IMR-90 (cell line): ENCODE results near the gene CLCN5. TPM values are rescaled to one million over a fixed set of nuclear protein-coding genes. Genes with fewer than 3 reads are reported as not detected.

Source experiments
- ATAC-seq: fragments of 200-7000 bp; cut with Tn5 transposase; 2 replicates; pipeline ENCODE4 v1.9.1; 2020; ENCODE audit warnings: low read depth, mild to moderate bottlenecking, moderate library complexity
- BruUV-seq: library from RNA; stranded (reverse); fragments of 400-500 nt; replicated peaks from 2 replicates; lab custom pipeline; 2021; lab: Mats Ljungman, UMichigan
- CTCF ChIA-PET: fragments of 300-600 bp; formaldehyde crosslinking; extraction: SDS; loops from one replicate; lab custom pipeline; 2021; ENCODE audit warnings: antibody characterized with exemption; lab: Yijun Ruan, JAX
- POLR2A ChIA-PET: fragments of 300-600 bp; sonication (Branson Sonifier 250); formaldehyde crosslinking; loops from one replicate; lab custom pipeline; 2022; ENCODE audit warnings: antibody characterized with exemption; ENCODE audit not compliant: unreplicated experiment; lab: Charles Lee
- DNase-seq: peaks from one replicate; pipeline ENCODE4 v3.0.0; 2013
- H2AFZ ChIP-seq: replicated peaks from 2 replicates; pipeline ENCODE3; 2013; ENCODE audit warnings: low read length, mild to moderate bottlenecking; ENCODE audit not compliant: poor library complexity
- H2AK5ac ChIP-seq: 2 replicates; pipeline ENCODE4 v1.6.1; 2013; ENCODE audit warnings: low read depth, low read length, inconsistent platforms
- H2AK9ac ChIP-seq: replicated peaks from 2 replicates; pipeline ENCODE3; 2013; ENCODE audit warnings: mild to moderate bottlenecking, low read depth, low read length, moderate library complexity; ENCODE audit not compliant: poor library complexity
- H2BK120ac ChIP-seq: 2 replicates; pipeline ENCODE4 v1.6.1; 2013; ENCODE audit warnings: low read depth, low read length, inconsistent platforms
- H2BK15ac ChIP-seq: 3 replicates; pipeline ENCODE4 v1.6.1; 2013; ENCODE audit warnings: low read depth, low read length, inconsistent platforms
- H2BK20ac ChIP-seq: 2 replicates; pipeline ENCODE4 v1.6.1; 2013; ENCODE audit warnings: low read depth, mild to moderate bottlenecking, inconsistent platforms, low read length, moderate library complexity
- H2BK5ac ChIP-seq: 2 replicates; pipeline ENCODE4 v1.6.1; 2013; ENCODE audit warnings: mild to moderate bottlenecking, low read depth, low read length, inconsistent platforms; ENCODE audit not compliant: poor library complexity, severe bottlenecking
- H3K14ac ChIP-seq: replicated peaks from 2 replicates; pipeline ENCODE4 v1.6.1; 2013; ENCODE audit warnings: low read depth, low read length, inconsistent platforms
- H3K18ac ChIP-seq: 2 replicates; pipeline ENCODE4 v1.6.1; 2013; ENCODE audit warnings: low read depth, low read length, control low read depth
- H3K23ac ChIP-seq: 2 replicates; pipeline ENCODE4 v1.6.1; 2013; ENCODE audit warnings: low read depth, low read length, inconsistent platforms
- H3K27ac ChIP-seq: 2 replicates; pipeline ENCODE4 v1.5.1; 2013; ENCODE audit warnings: mild to moderate bottlenecking, control low read depth, low read length; ENCODE audit not compliant: insufficient read depth
- H3K27me3 ChIP-seq: 2 replicates; pipeline ENCODE4 v1.6.1; 2013; ENCODE audit warnings: low read length; ENCODE audit not compliant: control insufficient read depth, insufficient read depth
- H3K36me3 ChIP-seq: 2 replicates; pipeline ENCODE4 v1.6.1; 2013; ENCODE audit warnings: low read length, mixed read lengths; ENCODE audit not compliant: control insufficient read depth, insufficient read depth
- H3K4ac ChIP-seq: 2 replicates; pipeline ENCODE4 v1.6.1; 2013; ENCODE audit warnings: low read depth, low read length, inconsistent platforms
- H3K4me1 ChIP-seq: 2 replicates; pipeline ENCODE4 v1.6.1; 2013; ENCODE audit warnings: low read length, mixed read lengths; ENCODE audit not compliant: control insufficient read depth, insufficient read depth
- H3K4me2 ChIP-seq: 2 replicates; pipeline ENCODE4 v1.6.1; 2013; ENCODE audit warnings: low read depth, mild to moderate bottlenecking, control low read depth, low read length, moderate library complexity
- H3K4me3 ChIP-seq: 2 replicates; pipeline ENCODE4 v1.5.1; 2013; ENCODE audit warnings: low read depth, mild to moderate bottlenecking, control low read depth, low read length, moderate library complexity; ENCODE audit not compliant: insufficient read depth
- H3K56ac ChIP-seq: 2 replicates; pipeline ENCODE4 v1.6.1; 2013; ENCODE audit warnings: low read length, inconsistent platforms; ENCODE audit not compliant: insufficient read depth; ENCODE audit errors: extremely low read depth
- H3K79me1 ChIP-seq, 2 experiments: 2 replicates each; pipeline ENCODE4 v1.6.1; 2013; ENCODE audit warnings: low read length in 2 of 2, inconsistent platforms in 1 of 2, low read depth in 1 of 2
- H3K9ac ChIP-seq: 2 replicates; pipeline ENCODE4 v1.6.1; 2013; ENCODE audit warnings: low read depth, low read length, control low read depth
- H3K9me1 ChIP-seq: 2 replicates; pipeline ENCODE4 v1.6.1; 2013; ENCODE audit warnings: low read length, inconsistent platforms; ENCODE audit not compliant: insufficient read depth
- H3K9me3 ChIP-seq: 2 replicates; pipeline ENCODE4 v1.6.1; 2013; ENCODE audit warnings: low read length; ENCODE audit not compliant: control insufficient read depth, insufficient read depth
- H4K20me1 ChIP-seq: 2 replicates; pipeline ENCODE4 v1.6.1; 2013; ENCODE audit warnings: low read length, inconsistent platforms; ENCODE audit not compliant: insufficient read depth
- H4K5ac ChIP-seq: 2 replicates; pipeline ENCODE4 v1.6.1; 2013; ENCODE audit warnings: mild to moderate bottlenecking, low read depth, low read length, control low read depth
- H4K8ac ChIP-seq, 2 experiments: 2 replicates each; pipeline ENCODE4 v1.6.1; 2013; ENCODE audit warnings: low read depth in 2 of 2, low read length in 2 of 2, control low read depth in 1 of 2, inconsistent platforms in 1 of 2
- H4K91ac ChIP-seq: 2 replicates; pipeline ENCODE4 v1.6.1; 2013; ENCODE audit warnings: low read depth, low read length, inconsistent platforms; ENCODE audit not compliant: insufficient read depth
- BHLHE40 ChIP-seq: fragments of 150-350 bp; IDR thresholded peaks from 2 replicates; pipeline ENCODE4 v1.6.1; 2016; ENCODE audit warnings: mild to moderate bottlenecking, low read depth, low read length
- CEBPB ChIP-seq: IDR thresholded peaks from 2 replicates; pipeline ENCODE4 v1.6.1; 2012; ENCODE audit warnings: low read depth, low read length, improper control_type of control experiment
- CHD1 ChIP-seq: IDR thresholded peaks from 2 replicates; pipeline ENCODE4 v1.6.1; 2012; ENCODE audit warnings: low read depth, low read length, improper control_type of control experiment
- CTCF ChIP-seq: conservative IDR thresholded peaks from 2 replicates; pipeline ENCODE4 v1.5.1; 2012; ENCODE audit warnings: mild to moderate bottlenecking, low read depth, low read length, improper control_type of control experiment
- FOS ChIP-seq: fragments of 150-350 bp; IDR thresholded peaks from 2 replicates; pipeline ENCODE4 v1.6.1; 2016; ENCODE audit warnings: low read depth, low read length
- MAFK ChIP-seq: IDR thresholded peaks from 2 replicates; pipeline ENCODE4 v1.6.1; 2012; ENCODE audit warnings: low read depth, low read length, improper control_type of control experiment
- MAZ ChIP-seq: IDR thresholded peaks from 2 replicates; pipeline ENCODE4 v1.6.1; 2012; ENCODE audit warnings: low read depth, mild to moderate bottlenecking, low read length, improper control_type of control experiment, moderate library complexity, borderline replicate concordance
- MXI1 ChIP-seq: IDR thresholded peaks from 2 replicates; pipeline ENCODE4 v1.6.1; 2012; ENCODE audit warnings: low read depth, mild to moderate bottlenecking, low read length, moderate library complexity, borderline replicate concordance
- NFE2L2 ChIP-seq: fragments of 150-350 bp; IDR thresholded peaks from 2 replicates; pipeline ENCODE4 v1.6.1; 2016; ENCODE audit warnings: low read depth, mild to moderate bottlenecking, low read length
- POLR2A ChIP-seq: IDR thresholded peaks from 2 replicates; pipeline ENCODE4 v1.6.1; 2012; ENCODE audit warnings: mild to moderate bottlenecking, low read depth, low read length
- RAD21 ChIP-seq: IDR thresholded peaks from 2 replicates; pipeline ENCODE4 v1.6.1; 2012; ENCODE audit warnings: low read length, improper control_type of control experiment
- RCOR1 ChIP-seq: IDR thresholded peaks from 2 replicates; pipeline ENCODE4 v1.6.1; 2012; ENCODE audit warnings: mild to moderate bottlenecking, low read length, improper control_type of control experiment; ENCODE audit not compliant: insufficient replicate concordance
- RFX5 ChIP-seq: IDR thresholded peaks from 2 replicates; pipeline ENCODE4 v1.8.0; 2012; ENCODE audit warnings: low read depth, mild to moderate bottlenecking, low read length, moderate library complexity
- SMC3 ChIP-seq: fragments of 150-350 bp; IDR thresholded peaks from 2 replicates; pipeline ENCODE4 v1.6.1; 2016; ENCODE audit warnings: low read depth, mild to moderate bottlenecking, antibody characterized with exemption, low read length, moderate library complexity
- USF2 ChIP-seq: fragments of 150-350 bp; IDR thresholded peaks from 2 replicates; pipeline ENCODE4 v1.6.1; 2017; ENCODE audit warnings: mild to moderate bottlenecking, antibody characterized with exemption, low read length, low read depth
- WGBS, 2 experiments: methylation state at CpG; one replicate each; pipeline versions ENCODE4 v1.1.5 to v1.1.7; 2013; ENCODE audit warnings: missing lambda C conversion rate in 2 of 2; ENCODE audit not compliant: insufficient read length in 1 of 2; ENCODE audit errors: extremely low coverage in 2 of 2; 5-methylcytosine and 5-hydroxymethylcytosine counted together
- dilution Hi-C: fragments of 300-500 bp; cut with HindIII; formaldehyde crosslinking; loops from one replicate; pipeline ENCODE4 v1.14.3; 2018; ENCODE audit warnings: low sequenced_read_pairs; ENCODE audit not compliant: unreplicated experiment
- in situ Hi-C: fragments of 300-500 bp; cut with MboI; formaldehyde crosslinking; loops from 3 replicates; pipeline ENCODE4 v1.14.3; 2019; ENCODE audit warnings: low sequenced_read_pairs, inconsistent platforms, mixed read lengths
- intact Hi-C: fragments of 100-400 bp; cut with micrococcal nuclease; formaldehyde crosslinking; loops from 2 replicates; pipeline ENCODE4 v1.10.0; 2022
- polyA plus RNA-seq, 3 experiments: library from polyadenylated mRNA; depleted of rRNA; stranded (reverse); fragments of >200 nt; gene quantifications; 2 replicates each; pipeline ENCODE4 v1.2.3, GENCODE V29; 2012; ENCODE audit warnings: low replicate concordance in 1 of 3
- total RNA-seq: library from RNA; depleted of rRNA; stranded (reverse); fragments of >200 nt; gene quantifications from 2 replicates; pipeline ENCODE4 v1.2.3, GENCODE V29; 2012
- TF ChIP-seq, protein P1 (sequence below): fragments of 150-350 bp; IDR thresholded peaks from 2 replicates; pipeline ENCODE4 v1.6.1; 2016; ENCODE audit warnings: low read depth, mild to moderate bottlenecking, low read length, moderate library complexity, borderline replicate concordance

CLCN5 gene
- total and polyA plus RNA-seq, 2 of the 4 experiments (the other 2 are of a cell fraction), result 1.4 to 5.9 TPM

GRCh38 chrX:49978176-49978575, 55.8 kb downstream of the CLCN5 start:
- H3K9me3 ChIP-seq, result no peaks in the 10 kb centered on the region
- no peak overlapping the region for H4K91ac ChIP-seq
- H3K23ac ChIP-seq, result no peak overlapping the region
- no peak overlapping the region for H2AK5ac ChIP-seq
- no peak overlapping the region for H2BK120ac ChIP-seq
- ATAC-seq (no peak), DNase-seq (no peak)
- H4K8ac ChIP-seq, result no peak overlapping the region
- no peak overlapping the region for H3K4ac ChIP-seq
- no peaks in the 10 kb centered on the region; the same call in 1 of the 2 replicates for H3K27me3 ChIP-seq
- no peak overlapping the region for H2AK9ac ChIP-seq
- H4K5ac ChIP-seq, result no peak overlapping the region
- no peak overlapping the region for H3K56ac ChIP-seq
- ChIA-PET CTCF (no interaction called here), POLR2A (no interaction called here)
- H3K9me1 ChIP-seq, result no peaks in the 10 kb centered on the region
- TF ChIP-seq, protein P1, sequence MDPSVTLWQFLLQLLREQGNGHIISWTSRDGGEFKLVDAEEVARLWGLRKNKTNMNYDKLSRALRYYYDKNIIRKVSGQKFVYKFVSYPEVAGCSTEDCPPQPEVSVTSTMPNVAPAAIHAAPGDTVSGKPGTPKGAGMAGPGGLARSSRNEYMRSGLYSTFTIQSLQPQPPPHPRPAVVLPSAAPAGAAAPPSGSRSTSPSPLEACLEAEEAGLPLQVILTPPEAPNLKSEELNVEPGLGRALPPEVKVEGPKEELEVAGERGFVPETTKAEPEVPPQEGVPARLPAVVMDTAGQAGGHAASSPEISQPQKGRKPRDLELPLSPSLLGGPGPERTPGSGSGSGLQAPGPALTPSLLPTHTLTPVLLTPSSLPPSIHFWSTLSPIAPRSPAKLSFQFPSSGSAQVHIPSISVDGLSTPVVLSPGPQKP, result no peak
- TF ChIP-seq BHLHE40 (no peak), MAZ (no peak), RAD21 (no peak), MXI1 (no peak), NFE2L2 (no peak), CTCF (no peak), CEBPB (no peak), USF2 (no peak), CHD1 (no peak), SMC3 (no peak), RFX5 (no peak), RCOR1 (no peak), POLR2A (no peak), FOS (no peak), MAFK (no peak)
- H3K9ac ChIP-seq, result no peak overlapping the region
- H3K4me1 ChIP-seq, result no peaks in the 10 kb centered on the region
- in situ Hi-C loops, result no loop called here
- dilution Hi-C loops, result no loop called here
- H4K20me1 ChIP-seq, result no peaks in the 10 kb centered on the region
- no peak overlapping the region for H3K4me2 ChIP-seq
- H3K27ac ChIP-seq, result no peak overlapping the region
- H2BK5ac ChIP-seq, result no peak overlapping the region
- no TSS peak for BruUV-seq
- no CpG with 5 or more reads among the region's 2 CpGs for WGBS, 2 experiments
- H2BK20ac ChIP-seq, result no peak overlapping the region
- no peaks in the 10 kb centered on the region for H3K79me1 ChIP-seq
- no peak overlapping the region for H2AFZ ChIP-seq
- no peak overlapping the region for H2BK15ac ChIP-seq
- H3K36me3 ChIP-seq, result no peaks in the 10 kb centered on the region
- intact Hi-C loops, result no loop called here
- H3K14ac ChIP-seq, result no peak overlapping the region
- H3K4me3 ChIP-seq, result no peak overlapping the region
- no peak overlapping the region for H3K18ac ChIP-seq
